Lower leg skin (tissue), 3 donors: Measurements from ENCODE around the gene DHRS4L2.

ENCODE experiments used
- POLR2A ChIP-seq, 2 donors: fragments of 450-650 bp; IDR thresholded peaks; one replicate each; pipeline ENCODE4 v1.6.1; 2016 to 2017; ENCODE audit warnings: antibody characterized with exemption in 2 of 2, mild to moderate bottlenecking in 1 of 2, moderate library complexity in 1 of 2
- TF ChIP-seq, protein P1 (sequence below), 3 donors: fragments of 450-650 bp; IDR thresholded peaks; one replicate each; pipeline ENCODE4 v1.5.1; 2016; ENCODE audit warnings: antibody characterized with exemption in 3 of 3, mild to moderate bottlenecking in 3 of 3, moderate library complexity in 2 of 3

- TF ChIP-seq, protein P1, sequence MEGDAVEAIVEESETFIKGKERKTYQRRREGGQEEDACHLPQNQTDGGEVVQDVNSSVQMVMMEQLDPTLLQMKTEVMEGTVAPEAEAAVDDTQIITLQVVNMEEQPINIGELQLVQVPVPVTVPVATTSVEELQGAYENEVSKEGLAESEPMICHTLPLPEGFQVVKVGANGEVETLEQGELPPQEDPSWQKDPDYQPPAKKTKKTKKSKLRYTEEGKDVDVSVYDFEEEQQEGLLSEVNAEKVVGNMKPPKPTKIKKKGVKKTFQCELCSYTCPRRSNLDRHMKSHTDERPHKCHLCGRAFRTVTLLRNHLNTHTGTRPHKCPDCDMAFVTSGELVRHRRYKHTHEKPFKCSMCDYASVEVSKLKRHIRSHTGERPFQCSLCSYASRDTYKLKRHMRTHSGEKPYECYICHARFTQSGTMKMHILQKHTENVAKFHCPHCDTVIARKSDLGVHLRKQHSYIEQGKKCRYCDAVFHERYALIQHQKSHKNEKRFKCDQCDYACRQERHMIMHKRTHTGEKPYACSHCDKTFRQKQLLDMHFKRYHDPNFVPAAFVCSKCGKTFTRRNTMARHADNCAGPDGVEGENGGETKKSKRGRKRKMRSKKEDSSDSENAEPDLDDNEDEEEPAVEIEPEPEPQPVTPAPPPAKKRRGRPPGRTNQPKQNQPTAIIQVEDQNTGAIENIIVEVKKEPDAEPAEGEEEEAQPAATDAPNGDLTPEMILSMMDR (IDR thresholded peaks at IDR 0.05) = no peak
- no peak for TF ChIP-seq POLR2A (IDR thresholded peaks at IDR 0.05)
These were observed 44.1 kb downstream of the DHRS4L2 start for GRCh38 chr14:24032727-24033418.
